Measurements from ENCODE around the gene SHOX.

DNA sequence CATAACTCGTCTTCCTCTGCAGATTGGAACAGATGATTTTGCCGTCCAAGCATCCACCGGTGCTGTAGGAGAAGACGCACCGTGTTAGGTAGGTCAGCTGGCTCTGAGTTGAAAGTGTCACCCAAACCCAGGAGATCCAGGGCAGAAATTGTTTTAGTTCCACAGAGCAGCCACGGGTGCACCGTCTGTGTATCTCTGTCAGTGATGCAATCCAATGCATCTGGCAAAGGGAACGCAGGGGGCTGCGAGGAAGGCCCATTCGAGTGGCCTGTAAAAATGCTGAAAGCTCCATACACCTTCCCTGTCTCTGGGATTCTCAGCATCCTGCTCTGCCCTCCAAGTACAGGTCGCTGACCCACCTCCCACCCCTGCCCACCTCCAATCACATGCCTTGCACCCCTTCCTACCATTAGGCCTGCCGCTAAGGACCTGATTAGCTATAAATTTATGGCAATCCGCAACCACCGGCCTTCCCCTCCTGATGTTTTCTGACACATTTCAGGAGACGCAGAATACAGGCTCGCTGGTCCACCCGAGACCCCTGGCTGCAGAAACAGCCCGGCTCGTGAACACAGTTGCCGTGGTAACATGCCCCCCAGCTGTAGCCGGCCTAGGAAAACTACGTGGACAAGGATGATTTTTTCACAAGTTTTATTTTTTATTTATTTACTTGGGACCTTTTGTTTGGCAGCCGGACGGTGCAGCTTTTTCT lies 39.7 kb upstream of the SHOX start:
- TF ChIP-seq EZH2 (IDR thresholded peaks at IDR 0.05) (no peak), POLR2AphosphoS5 (IDR thresholded peaks at IDR 0.05; ENCODE audit: borderline replicate concordance, low read depth, low read length) (no peak)

All from SK-N-MC (cell line).